H1 (cell line): ENCODE results near the gene DHRS3. TPM values are rescaled to one million over a fixed set of nuclear protein-coding genes. Genes with fewer than 3 reads are reported as not detected.
A peak's percentile ranks its signal among the peaks of the same experiment; 100 is the strongest.

ENCODE experiments used
- CTCF ChIA-PET: fragments of 300-600 bp; sonication (Branson Sonifier 250); formaldehyde crosslinking; loops from one replicate; lab custom pipeline; 2021; ENCODE audit not compliant: partially characterized antibody; lab: Charles Lee
- POLR2A ChIA-PET: fragments of 300-600 bp; sonication (Branson Sonifier 250); formaldehyde crosslinking; loops from one replicate; lab custom pipeline; 2021; ENCODE audit warnings: inconsistent platforms; ENCODE audit not compliant: partially characterized antibody; lab: Charles Lee
- DNase-seq, 2 experiments: peaks; one replicate each; pipeline versions ENCODE4 v3.0.0 to v3.0.0-alpha.2; 2010 to 2022; ENCODE audit warnings: low spot score in 2 of 2, low read depth in 1 of 2, mixed read lengths in 1 of 2
- FAIRE-seq: peaks from 2 replicates; lab custom pipeline; 2011; peaks lifted over from hg19 to GRCh38; lab: Jason Lieb, UNC
- H2AFZ ChIP-seq: 2 replicates; pipeline ENCODE4 v1.8.1; 2012; ENCODE audit warnings: low read length, inconsistent platforms
- H2AK5ac ChIP-seq: 2 replicates; pipeline ENCODE4 v1.6.1; 2013; ENCODE audit warnings: low read depth, low read length
- H2BK120ac ChIP-seq: replicated peaks from 2 replicates; pipeline ENCODE3; 2013; ENCODE audit warnings: low read depth, low read length, inconsistent platforms
- H2BK12ac ChIP-seq: 2 replicates; pipeline ENCODE4 v1.6.1; 2013; ENCODE audit warnings: low read depth, low read length
- H2BK15ac ChIP-seq: 2 replicates; pipeline ENCODE4 v1.6.1; 2013; ENCODE audit warnings: low read length
- H2BK20ac ChIP-seq: 2 replicates; pipeline ENCODE4 v1.6.1; 2013; ENCODE audit warnings: low read length
- H2BK5ac ChIP-seq: 2 replicates; pipeline ENCODE4 v1.6.1; 2013; ENCODE audit warnings: low read depth, low read length
- H3K14ac ChIP-seq: 2 replicates; pipeline ENCODE4 v1.6.1; 2013; ENCODE audit warnings: inconsistent platforms; ENCODE audit not compliant: insufficient read length
- H3K18ac ChIP-seq: 2 replicates; pipeline ENCODE4 v1.6.1; 2013; ENCODE audit warnings: low read length; ENCODE audit errors: extremely low read depth
- H3K23ac ChIP-seq: 2 replicates; pipeline ENCODE4 v1.6.1; 2013; ENCODE audit warnings: inconsistent platforms; ENCODE audit not compliant: insufficient read length
- H3K23me2 ChIP-seq: 2 replicates; pipeline ENCODE4 v1.6.1; 2013; ENCODE audit warnings: low read depth, low read length
- H3K27ac ChIP-seq: 2 replicates; pipeline ENCODE4 v1.6.1; 2011; ENCODE audit warnings: low read depth, low read length, inconsistent platforms
- H3K27me3 ChIP-seq, 4 experiments: replicated peaks in 1 of 4; 1 replicate in 1 of 4; 2 replicates in 3 of 4; pipeline versions ENCODE4 v1.6.1 to v1.8.1; 2011 to 2013; ENCODE audit warnings: low read length in 3 of 4, mild to moderate bottlenecking in 3 of 4, inconsistent platforms in 2 of 4, mixed read lengths in 2 of 4, moderate library complexity in 1 of 4; ENCODE audit not compliant: control insufficient read depth in 3 of 4, insufficient read depth in 3 of 4; ENCODE audit errors: extremely low read depth in 1 of 4
- H3K36me3 ChIP-seq, 4 experiments: 2 replicates each; pipeline versions ENCODE4 v1.6.1 to v1.8.1; 2011 to 2013; ENCODE audit warnings: mild to moderate bottlenecking in 4 of 4, low read length in 3 of 4, moderate library complexity in 2 of 4, control low read depth in 1 of 4, inconsistent platforms in 1 of 4; ENCODE audit not compliant: insufficient read depth in 4 of 4, control insufficient read depth in 2 of 4
- H3K4ac ChIP-seq: replicated peaks from 2 replicates; pipeline ENCODE3; 2013; ENCODE audit warnings: low read length, low read depth, mixed read lengths, inconsistent platforms; ENCODE audit not compliant: insufficient read length
- H3K4me1 ChIP-seq, 4 experiments: replicated peaks in 1 of 4; 1 replicate in 1 of 4; 2 replicates in 3 of 4; pipeline versions ENCODE4 v1.6.1 to v1.8.1; 2011 to 2013; ENCODE audit warnings: low read length in 3 of 4, inconsistent platforms in 2 of 4, mixed read lengths in 1 of 4; ENCODE audit not compliant: insufficient read depth in 4 of 4, control insufficient read depth in 3 of 4
- H3K4me2 ChIP-seq, 2 experiments: 2 replicates each; pipeline versions ENCODE4 v1.6.1 to v1.8.1; 2011 to 2013; ENCODE audit warnings: low read depth in 2 of 2, low read length in 2 of 2, control low read depth in 1 of 2, inconsistent platforms in 1 of 2, mild to moderate bottlenecking in 1 of 2; ENCODE audit not compliant: insufficient read depth in 1 of 2
- H3K4me3 ChIP-seq, 4 experiments: fragments of 200-600, 300-600 bp in 1 of 4; sonication (generic), shearing (Covaris generic), sonication (Bioruptor Twin) in 1 of 4; 2 replicates each; pipeline versions ENCODE4 v1.5.1 to v1.8.1; 2011 to 2016; ENCODE audit warnings: low read length in 4 of 4, low read depth in 3 of 4, control low read depth in 2 of 4, inconsistent platforms in 2 of 4, mild to moderate bottlenecking in 2 of 4, mixed read lengths in 1 of 4, moderate library complexity in 1 of 4; ENCODE audit not compliant: insufficient read depth in 2 of 4; ENCODE audit errors: extremely low read depth in 1 of 4
- H3K56ac ChIP-seq: replicated peaks from 2 replicates; pipeline ENCODE3; 2013; ENCODE audit warnings: low read depth, mild to moderate bottlenecking, mixed read lengths, low read length, inconsistent platforms; ENCODE audit not compliant: insufficient read length
- H3K79me1 ChIP-seq: 2 replicates; pipeline ENCODE4 v1.6.1; 2013; ENCODE audit warnings: low read depth, low read length, control low read depth
- H3K79me2 ChIP-seq, 2 experiments: 2 replicates each; pipeline versions ENCODE4 v1.6.1 to v1.8.1; 2012 to 2013; ENCODE audit warnings: low read length in 2 of 2, mild to moderate bottlenecking in 2 of 2, inconsistent platforms in 1 of 2; ENCODE audit not compliant: insufficient read depth in 2 of 2, control insufficient read depth in 1 of 2
- H3K9ac ChIP-seq, 4 experiments: replicated peaks in 1 of 4; 1 replicate in 1 of 4; 2 replicates in 3 of 4; pipeline versions ENCODE4 v1.6.1 to v1.8.1; 2011 to 2013; ENCODE audit warnings: low read depth in 3 of 4, low read length in 3 of 4, control low read depth in 2 of 4, mild to moderate bottlenecking in 2 of 4, moderate library complexity in 2 of 4, inconsistent platforms in 1 of 4; ENCODE audit errors: extremely low read depth in 1 of 4
- H3K9me3 ChIP-seq, 2 experiments: 2 replicates each; pipeline versions ENCODE4 v1.6.1 to v1.8.1; 2012 to 2013; ENCODE audit warnings: mild to moderate bottlenecking in 2 of 2, moderate library complexity in 2 of 2, control low read depth in 1 of 2, inconsistent platforms in 1 of 2, low read depth in 1 of 2, low read length in 1 of 2, mixed read lengths in 1 of 2; ENCODE audit not compliant: insufficient read depth in 2 of 2
- H4K20me1 ChIP-seq, 2 experiments: replicated peaks in 1 of 2; 2 replicates each; pipeline versions ENCODE3 to v1.8.1; 2011 to 2013; ENCODE audit warnings: inconsistent platforms in 2 of 2, low read length in 2 of 2, mild to moderate bottlenecking in 1 of 2; ENCODE audit not compliant: insufficient read depth in 2 of 2, control insufficient read depth in 1 of 2
- H4K5ac ChIP-seq: 2 replicates; pipeline ENCODE4 v1.6.1; 2013; ENCODE audit warnings: low read length, low read depth, mixed read lengths, inconsistent platforms; ENCODE audit not compliant: insufficient read length
- H4K8ac ChIP-seq: 2 replicates; pipeline ENCODE4 v1.8.0; 2013; ENCODE audit warnings: mild to moderate bottlenecking, moderate library complexity, low read length, inconsistent platforms; ENCODE audit not compliant: insufficient read depth; ENCODE audit errors: extremely low read depth
- H4K91ac ChIP-seq: replicated peaks from 2 replicates; pipeline ENCODE3; 2013; ENCODE audit warnings: low read length, mixed read lengths, inconsistent platforms; ENCODE audit not compliant: insufficient read length
- CEBPB ChIP-seq: IDR thresholded peaks from 2 replicates; pipeline ENCODE4 v1.6.1; 2012; ENCODE audit warnings: low read depth, low read length
- CTBP2 ChIP-seq: IDR thresholded peaks from 2 replicates; pipeline ENCODE4 v1.7.0; 2011; ENCODE audit warnings: borderline replicate concordance, mild to moderate bottlenecking, moderate library complexity, mixed read lengths, low read length; ENCODE audit not compliant: insufficient read depth, insufficient read length
- E2F6 ChIP-seq: IDR thresholded peaks from 2 replicates; pipeline ENCODE4 v1.6.1; 2012; ENCODE audit warnings: inconsistent platforms
- EGR1 ChIP-seq: IDR thresholded peaks from 2 replicates; pipeline ENCODE4 v1.6.1; 2011; ENCODE audit warnings: low read depth, low read length, borderline replicate concordance
- NANOG ChIP-seq: IDR thresholded peaks from 2 replicates; pipeline ENCODE4 v1.6.1; 2011; ENCODE audit warnings: low read length, low read depth, mild to moderate bottlenecking, inconsistent platforms; ENCODE audit not compliant: insufficient read depth, poor library complexity, severe bottlenecking
- PHF8 ChIP-seq: fragments of 200-600 bp; sonication (generic); conservative IDR thresholded peaks from 2 replicates; pipeline ENCODE4 v1.7.1; 2012; ENCODE audit warnings: low read depth, mild to moderate bottlenecking, inconsistent platforms, low read length, moderate library complexity
- YY1 ChIP-seq: IDR thresholded peaks from 2 replicates; pipeline ENCODE4 v1.6.1; 2011; ENCODE audit warnings: low read depth, mild to moderate bottlenecking, low read length
- ZNF274 ChIP-seq: IDR thresholded peaks from 2 replicates; pipeline ENCODE4 v1.7.0; 2012; ENCODE audit warnings: low read length, borderline replicate concordance; ENCODE audit errors: extremely low read depth
- WGBS, 2 experiments: shearing (Covaris generic) in 1 of 2; methylation state at CpG; one replicate each; pipeline versions ENCODE4 v1.1.6 to v1.1.7; 2013 to 2015; ENCODE audit warnings: low lambda C conversion rate in 2 of 2, mixed read lengths in 2 of 2, inconsistent platforms in 1 of 2, low coverage in 1 of 2, missing lambda C conversion rate in 1 of 2; ENCODE audit not compliant: insufficient replicate concordance in 2 of 2, insufficient coverage in 1 of 2, insufficient read length in 1 of 2; ENCODE audit errors: extremely low coverage in 1 of 2, missing lambda C conversion rate in 1 of 2; 5-methylcytosine and 5-hydroxymethylcytosine counted together
- polyA plus RNA-seq, 7 experiments: library from polyadenylated mRNA; depleted of rRNA in 3 of 7; stranded (reverse) in 5 of 7; unstranded in 2 of 7; fragments of >200 nt in 5 of 7; fragments of 200-250 nt in 2 of 7; gene quantifications; 1 replicate in 5 of 7; 2 replicates in 1 of 7; 4 replicates in 1 of 7; pipeline versions ENCODE4 v1.2.1 to v1.2.3, GENCODE V29; 2011 to 2013; ENCODE audit warnings: missing spikeins in 2 of 7, mixed read lengths in 2 of 7
- total RNA-seq: library from RNA; stranded (reverse); fragmentation: NEBNext Ultra II Directional; extraction: Animal tissue kit (Norgen Biotek cat#: 25700); gene quantifications from 2 replicates; pipeline ENCODE4 v1.2.1, GENCODE V29; 2021

Gene DHRS3
- total and polyA plus RNA-seq, 2 of the 8 experiments (the other 6 are each of a cell fraction or from before 2014, with no cell fraction given), result 32.5 to 36.4 TPM

DNA sequence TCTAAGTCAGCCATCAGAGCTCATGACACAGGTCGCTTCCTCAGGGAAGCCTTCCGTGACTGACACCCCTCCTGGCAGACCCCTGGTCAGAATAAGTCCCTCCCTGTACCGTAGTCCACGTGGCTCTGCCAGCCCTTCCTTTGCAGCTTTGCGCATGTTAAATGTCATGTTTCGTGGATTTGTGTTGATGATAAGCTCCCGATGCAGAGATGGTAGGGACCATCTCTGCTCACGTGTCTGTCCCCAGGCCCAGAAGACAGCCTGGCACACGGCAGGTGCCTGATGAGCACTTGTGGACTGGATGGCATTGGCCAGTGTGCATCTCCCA is 75.9 kb downstream of the DHRS3 start:
- CTCF ChIA-PET, result interaction anchor here (0.6 to 1.6 kb wide), 3 partner anchors 129 to 267 kb away, joined by 3 to 5 read pairs (median 4); no protein-coding TSS in a partner anchor
- Histone ChIP-seq H3K4me1 (peaks cover 0 to 18% (median 10%) of the 10 kb centered on the region in 4 experiments; a peak in 6 of 7 replicates), H2BK12ac (peak overlapping the region; percentile 69; the same call in 1 of the 2 replicates), H3K9me3 (no peaks in the 10 kb centered on the region), H3K18ac (no peak overlapping the region), H3K23me2 (peaks cover 4% of the 10 kb centered on the region; the same call in 1 of the 2 replicates), H4K8ac (no peak overlapping the region), H3K79me2 (no peaks in the 10 kb centered on the region), H3K56ac (no peak overlapping the region), H3K27ac (no peak overlapping the region), H4K5ac (no peak overlapping the region), H3K27me3 (peaks cover 0 to 5% (median 0%) of the 10 kb centered on the region in 4 experiments; a peak in 1 of 7 replicates), H3K23ac (no peak overlapping the region), H3K14ac (no peak overlapping the region), H2AFZ (no peak overlapping the region), H3K79me1 (no peaks in the 10 kb centered on the region), H3K4ac (no peak overlapping the region), H4K20me1 (no peaks in the 10 kb centered on the region), H2AK5ac (no peak overlapping the region), H2BK15ac (0 out of 2 replicates have a peak overlapping the region, but pooled peaks have one; percentile 1), H2BK20ac (0 out of 2 replicates have a peak overlapping the region, but pooled peaks have one; percentile 35), H3K9ac (no peak overlapping the region), H2BK5ac (no peak overlapping the region), H3K4me3 (no peak overlapping the region), H3K36me3 (no peaks in the 10 kb centered on the region), H3K4me2 (no peak overlapping the region), H2BK120ac (no peak overlapping the region), H4K91ac (no peak overlapping the region)
- POLR2A ChIA-PET, result interaction anchor here (0.6 to 1.0 kb wide), 2 partner anchors 53 to 1393 kb away, joined by 3 read pairs; no protein-coding TSS in a partner anchor
- DNase-seq (no peak), FAIRE-seq (no peak)
- WGBS, 2 experiments, result 90% methylated on average over 9 of the region's 9 CpGs; no CpG with 5 or more reads in 1 of the 2 experiments
- TF ChIP-seq ZNF274, result no peak
- TF ChIP-seq CEBPB, result no peak
- no peak for TF ChIP-seq CTBP2
- no peak for TF ChIP-seq NANOG
- TF ChIP-seq E2F6, result no peak
- TF ChIP-seq PHF8, result no peak
- no peak for TF ChIP-seq EGR1
- TF ChIP-seq YY1, result no peak
